Spleen (tissue), 11 donors: ENCODE results near the gene OGDH. TPM values are rescaled to one million over a fixed set of nuclear protein-coding genes. Genes with fewer than 3 reads are reported as not detected.

ENCODE experiments used
- DNase-seq: peaks from one replicate; pipeline ENCODE4 v3.0.0-alpha.2; 2020
- H3K27ac ChIP-seq, 8 donors: fragments of 200-600 bp; sonication (generic) in 7 of 8; 1 replicate in 4 of 8; 2 replicates in 4 of 8; pipeline versions ENCODE4 v1.5.0 to v1.8.0; 2016 to 2021; ENCODE audit warnings: inconsistent platforms in 4 of 8, mild to moderate bottlenecking in 4 of 8, moderate library complexity in 1 of 8
- H3K27me3 ChIP-seq, 7 donors: fragments of 200-600 bp; sonication (generic) in 6 of 7; replicated peaks in 1 of 7; 1 replicate in 4 of 7; 2 replicates in 3 of 7; pipeline versions ENCODE4 v1.5.0 to v1.8.0; 2016 to 2021; ENCODE audit warnings: inconsistent platforms in 3 of 7, mild to moderate bottlenecking in 1 of 7
- H3K36me3 ChIP-seq, 6 donors: fragments of 200-600 bp; sonication (generic) in 5 of 6; 1 replicate in 4 of 6; 2 replicates in 2 of 6; pipeline versions ENCODE4 v1.5.0 to v1.8.0; 2016 to 2021; ENCODE audit warnings: inconsistent platforms in 2 of 6
- H3K4me1 ChIP-seq, 6 donors: fragments of 200-600 bp; sonication (generic) in 5 of 6; 1 replicate in 3 of 6; 2 replicates in 3 of 6; pipeline versions ENCODE4 v1.5.0 to v1.8.0; 2016 to 2021; ENCODE audit warnings: inconsistent platforms in 3 of 6
- H3K4me3 ChIP-seq, 8 donors: fragments of 200-600 bp; sonication (generic) in 7 of 8; 1 replicate in 4 of 8; 2 replicates in 4 of 8; pipeline versions ENCODE4 v1.5.0 to v1.8.0; 2016 to 2021; ENCODE audit warnings: inconsistent platforms in 4 of 8, mild to moderate bottlenecking in 4 of 8, moderate library complexity in 2 of 8
- H3K9me3 ChIP-seq, 8 donors: fragments of 200-600 bp; sonication (generic) in 7 of 8; 1 replicate in 4 of 8; 2 replicates in 4 of 8; pipeline versions ENCODE4 v1.5.0 to v1.8.0; 2016 to 2021; ENCODE audit warnings: inconsistent platforms in 4 of 8
- CTCF ChIP-seq, 11 experiments: fragments of 200-600 bp in 7 of 11; fragments of 450-650 bp in 4 of 11; sonication (generic) in 4 of 11; IDR thresholded peaks in 8 of 11; conservative IDR thresholded peaks in 3 of 11; 1 replicate in 7 of 11; 2 replicates in 4 of 11; pipeline versions ENCODE4 v1.4.0 to v1.8.0; 2016 to 2021; ENCODE audit warnings: antibody characterized with exemption in 11 of 11, inconsistent platforms in 4 of 11, mild to moderate bottlenecking in 1 of 11
- POLR2A ChIP-seq, 3 donors: fragments of 450-650 bp; IDR thresholded peaks; one replicate each; pipeline ENCODE4 v1.5.1; 2017; ENCODE audit warnings: antibody characterized with exemption in 3 of 3, mild to moderate bottlenecking in 1 of 3
- POLR2AphosphoS5 ChIP-seq, 3 donors: sonication (generic); formaldehyde crosslinking; IDR thresholded peaks; one replicate each; pipeline ENCODE4 v1.5.1; 2017; ENCODE audit warnings: antibody characterized with exemption in 3 of 3
- WGBS, 5 donors: extraction: QIAGEN DNeasy Blood & Tissue Kit in 3 of 5; methylation state at CpG; one replicate each; pipeline versions ENCODE4 v1.1.5 to v1.1.7; 2013 to 2018; 5-methylcytosine and 5-hydroxymethylcytosine counted together
- intact Hi-C: fragments of 100-400 bp; cut with DNase I; formaldehyde crosslinking; loops from one replicate; pipeline ENCODE4 v1.15.0; 2023; ENCODE audit warnings: low total_unique reads
- polyA plus RNA-seq, 3 donors: library from polyadenylated mRNA; stranded (reverse); fragments of 200-250 nt; gene quantifications; one replicate each; pipeline ENCODE4 v1.2.1, GENCODE V29; 2013
- total RNA-seq, 7 donors: library from RNA; depleted of rRNA in 3 of 7; stranded (reverse); fragments of >200 nt in 3 of 7; fragmentation: NEBNext Ultra II Directional in 4 of 7; extraction: Animal tissue kit (Norgen Biotek cat#: 25700) in 4 of 7; gene quantifications; one replicate each; pipeline versions ENCODE4 v1.1.0 to v1.2.1, GENCODE V29; 2016 to 2021
- donor health status: healthy with polysubstance abuse.
- donor health status: DM: no; HTN: no; CAD: no; lungs with moderate emphysema.
- donor health status: DM: no; HTN: no; CAD: no.
- donor health status: Bipolar disorder and iron deficiency.
- donor health status: healthy.
- donor health status: DM: no; HTN: no; CAD: no.
- donor health status: DM: yes; HTN: yes; CAD: no.

OGDH gene
- total and polyA plus RNA-seq, 10 donors, result 15.7 to 120 (median 86.4) TPM

GRCh38 chr7:44749992-44750391 lies 143.6 kb downstream of the OGDH start:
- Histone ChIP-seq H3K4me1 (peaks cover 37 to 68% (median 64%) of the 10 kb centered on the region in 6 donors), H3K36me3 (peaks cover 0 to 7% (median 0%) of the 10 kb centered on the region in 6 donors), H3K27me3 (no peaks in the 10 kb centered on the region), H3K4me3 (peak overlapping the region in 7 of 8 donors; percentile 73 to 91 (median 77)), H3K9me3 (no peaks in the 10 kb centered on the region), H3K27ac (peak overlapping the region in 6 of 8 donors; percentile 51 to 100 (median 98))
- intact Hi-C loops, result loop anchor here (5.0 to 10.0 kb wide), 2 partner anchors 47 to 145 kb away; partner anchors contain the start of genes OGDH and PPIA
- peak; percentile 4 for DNase-seq
- TF ChIP-seq POLR2AphosphoS5 (IDR thresholded peaks at IDR 0.05) (no peak), CTCF (IDR thresholded peaks at IDR 0.05 in 8 of 11, conservative IDR thresholded peaks at IDR 0.05 in 3 of 11) (no peak), POLR2A (IDR thresholded peaks at IDR 0.05) (no peak)
- WGBS, 5 donors, result 78 to 95% (median 85%) methylated on average over 2 of the region's 2 CpGs

- H3K9me3 ChIP-seq, result no peaks in the 10 kb centered on the region
- WGBS, 5 donors, result 78 to 83% (median 80%) methylated on average over 2 to 3 of the region's 3 CpGs
Observed at GRCh38 chr7:44750424-44750823, 144.0 kb downstream of the OGDH start.

GRCh38 chr7:44750921-44751571 lies 144.6 kb downstream of the OGDH start:
- no peaks in the 10 kb centered on the region for H3K9me3 ChIP-seq
- H3K27me3 ChIP-seq, result no peaks in the 10 kb centered on the region
- 26 to 43% (median 30%) methylated on average over 6 of the region's 6 CpGs for WGBS, 5 donors
- peak overlapping the region in 5 of 8 donors; percentile 10 to 91 (median 73) for H3K4me3 ChIP-seq
- peaks cover 0 to 10% (median 0%) of the 10 kb centered on the region in 6 donors for H3K36me3 ChIP-seq
- DNase-seq, result peak; percentile 75
- peaks cover 37 to 79% (median 75%) of the 10 kb centered on the region in 6 donors for H3K4me1 ChIP-seq
- TF ChIP-seq POLR2AphosphoS5 (IDR thresholded peaks at IDR 0.05) (peak; percentile 22 to 45 (median 34)), POLR2A (IDR thresholded peaks at IDR 0.05) (no peak), CTCF (IDR thresholded peaks at IDR 0.05 in 8 of 11, conservative IDR thresholded peaks at IDR 0.05 in 3 of 11) (no peak)
- H3K27ac ChIP-seq, result peak overlapping the region; percentile 13 to 100 (median 98)
- intact Hi-C loops, result no loop called here

More at GRCh38 chr7:44750424-44750823, 144.0 kb downstream of the OGDH start:
- Histone ChIP-seq H3K4me1 (peaks cover 37 to 73% (median 69%) of the 10 kb centered on the region in 6 donors), H3K27ac (peak overlapping the region in 7 of 8 donors; percentile 51 to 100 (median 98)), H3K27me3 (no peaks in the 10 kb centered on the region), H3K36me3 (peaks cover 0 to 7% (median 0%) of the 10 kb centered on the region in 6 donors), H3K4me3 (peak overlapping the region in 6 of 8 donors; percentile 10 to 91 (median 75))
- DNase-seq, result peak; percentile 65
- intact Hi-C loops, result no loop called here
- TF ChIP-seq POLR2AphosphoS5 (IDR thresholded peaks at IDR 0.05), result no peak
- TF ChIP-seq POLR2A (IDR thresholded peaks at IDR 0.05), result no peak
- TF ChIP-seq CTCF (IDR thresholded peaks at IDR 0.05 in 8 of 11, conservative IDR thresholded peaks at IDR 0.05 in 3 of 11), result no peak

- 90 to 97% (median 91%) methylated on average over 2 of the region's 2 CpGs for WGBS, 5 donors
- intact Hi-C loops, result no loop called here
- H3K9me3 ChIP-seq, result no peaks in the 10 kb centered on the region
Observed at GRCh38 chr7:44752822-44753221, 146.4 kb downstream of the OGDH start.

More at GRCh38 chr7:44752822-44753221, 146.4 kb downstream of the OGDH start:
- H3K27ac ChIP-seq, result peak overlapping the region in 2 of 8 donors; percentile 98 to 100
- no peaks in the 10 kb centered on the region for H3K27me3 ChIP-seq
- TF ChIP-seq POLR2AphosphoS5 (IDR thresholded peaks at IDR 0.05) (no peak), POLR2A (IDR thresholded peaks at IDR 0.05) (no peak), CTCF (IDR thresholded peaks at IDR 0.05 in 8 of 11, conservative IDR thresholded peaks at IDR 0.05 in 3 of 11) (no peak)
- no peak for DNase-seq
- H3K4me1 ChIP-seq, result peaks cover 37 to 86% (median 77%) of the 10 kb centered on the region in 6 donors
- peaks cover under 1 to 28% (median 16%) of the 10 kb centered on the region in 6 donors for H3K36me3 ChIP-seq
- H3K4me3 ChIP-seq, result no peak overlapping the region
